MCF 10A (cell line): ENCODE data around the gene C17orf100. TPM values are rescaled to one million over a fixed set of nuclear protein-coding genes. Genes with fewer than 3 reads are reported as not detected.

ENCODE experiments used
- BruUV-seq: library from RNA; stranded (reverse); fragments of 400-500 nt; replicated peaks from 2 replicates; lab custom pipeline; 2021; lab: Mats Ljungman, UMichigan
- CTCF ChIA-PET: fragments of 300-600 bp; sonication (Branson Sonifier 250); formaldehyde crosslinking; extraction: SDS; loops from one replicate; lab custom pipeline; 2021; ENCODE audit warnings: antibody characterized with exemption, inconsistent platforms; lab: Yijun Ruan, JAX
- POLR2A ChIA-PET: fragments of 300-600, 350-650 bp; sonication (Branson Sonifier 250); formaldehyde crosslinking; extraction: SDS; loops from one replicate; lab custom pipeline; 2020; ENCODE audit warnings: antibody characterized with exemption, inconsistent platforms; lab: Yijun Ruan, JAX
- DNase-seq: peaks from one replicate; pipeline ENCODE4 v3.0.0-alpha.2; 2018; ENCODE audit not compliant: unreplicated experiment
- H3K27ac Mint-ChIP-seq: one replicate; pipeline ENCODE4 v1.8.0; 2022; ENCODE audit warnings: mild to moderate bottlenecking, low read depth, mixed read lengths; ENCODE audit not compliant: unreplicated experiment
- H3K27me3 Mint-ChIP-seq: one replicate; pipeline ENCODE4 v1.8.0; 2022; ENCODE audit warnings: mixed read lengths; ENCODE audit not compliant: insufficient read depth, unreplicated experiment
- H3K36me3 Mint-ChIP-seq: one replicate; pipeline ENCODE4 v1.8.0; 2022; ENCODE audit warnings: mild to moderate bottlenecking, moderate library complexity, mixed read lengths; ENCODE audit not compliant: insufficient read depth, unreplicated experiment
- H3K4me1 Mint-ChIP-seq: one replicate; pipeline ENCODE4 v1.8.0; 2022; ENCODE audit warnings: mixed read lengths; ENCODE audit not compliant: insufficient read depth, unreplicated experiment
- H3K4me3 Mint-ChIP-seq: one replicate; pipeline ENCODE4 v1.8.0; 2022; ENCODE audit warnings: mild to moderate bottlenecking, moderate library complexity, mixed read lengths; ENCODE audit not compliant: unreplicated experiment
- H3K9me3 Mint-ChIP-seq: one replicate; pipeline ENCODE4 v1.8.0; 2022; ENCODE audit warnings: mixed read lengths; ENCODE audit not compliant: unreplicated experiment
- CTCF ChIP-seq: fragments of 200-600 bp; IDR thresholded peaks from one replicate; pipeline ENCODE4 v1.8.0; 2022; ENCODE audit warnings: antibody characterized with exemption, mild to moderate bottlenecking; ENCODE audit not compliant: unreplicated experiment
- intact Hi-C: fragments of 100-400 bp; cut with micrococcal nuclease; formaldehyde crosslinking; loops from 2 replicates; pipeline ENCODE4 v1.14.1; 2022
- total RNA-seq: library from RNA; stranded (reverse); gene quantifications from 2 replicates; pipeline ENCODE4 v1.2.3, GENCODE V29; 2022

C17orf100 gene
- total RNA-seq, 1 experiment from 2014 or later, result 1.4 TPM

- CTCF ChIA-PET, result interaction anchor here (1.1 kb wide), 1 partner anchor 369 kb away, joined by 4 read pairs; no protein-coding TSS in a partner anchor
- no peak for TF ChIP-seq CTCF
- intact Hi-C loops, result no loop called here
Observed at GRCh38 chr17:6676802-6677157, 25.2 kb downstream of the C17orf100 start.

GRCh38 chr17:6677158-6677831, 25.7 kb downstream of the C17orf100 start:
- Mint-ChIP-seq H3K4me1 (peaks cover 6% of the 10 kb centered on the region), H3K9me3 (no peaks in the 10 kb centered on the region), H3K4me3 (no peak overlapping the region), H3K27ac (no peak overlapping the region), H3K27me3 (no peaks in the 10 kb centered on the region), H3K36me3 (no peaks in the 10 kb centered on the region)
- no peak for DNase-seq
- ChIA-PET POLR2A (no interaction called here), CTCF (interaction anchor here (0.7 to 1.1 kb wide), 2 partner anchors 340 to 368 kb away, joined by 3 to 4 read pairs; no protein-coding TSS in a partner anchor)
- intact Hi-C loops, result no loop called here
- no peak for TF ChIP-seq CTCF
- no TSS peak for BruUV-seq

More at GRCh38 chr17:6676802-6677157, 25.2 kb downstream of the C17orf100 start:
- Mint-ChIP-seq H3K36me3 (no peaks in the 10 kb centered on the region), H3K4me1 (peaks cover 6% of the 10 kb centered on the region), H3K9me3 (no peaks in the 10 kb centered on the region), H3K27me3 (no peaks in the 10 kb centered on the region), H3K4me3 (no peak overlapping the region), H3K27ac (no peak overlapping the region)
- POLR2A ChIA-PET, result interaction anchor here (1.0 kb wide), 1 partner anchor 36 kb away, joined by 3 read pairs; no protein-coding TSS in a partner anchor
- no peak for DNase-seq
- BruUV-seq, result no TSS peak

- Mint-ChIP-seq H3K4me3 (no peak overlapping the region), H3K36me3 (no peaks in the 10 kb centered on the region), H3K4me1 (peaks cover 6% of the 10 kb centered on the region), H3K27me3 (no peaks in the 10 kb centered on the region), H3K27ac (no peak overlapping the region), H3K9me3 (no peaks in the 10 kb centered on the region)
- ChIA-PET CTCF (interaction anchor here (0.6 kb wide), 1 partner anchor 109 kb away, joined by 3 read pairs; no protein-coding TSS in a partner anchor), POLR2A (no interaction called here)
- BruUV-seq, result no TSS peak
- no peak for TF ChIP-seq CTCF
- no peak for DNase-seq
- intact Hi-C loops, result no loop called here
Observed at GRCh38 chr17:6677946-6678345, 26.4 kb downstream of the C17orf100 start.

- Mint-ChIP-seq H3K27ac (no peak overlapping the region), H3K27me3 (no peaks in the 10 kb centered on the region), H3K36me3 (no peaks in the 10 kb centered on the region), H3K4me3 (no peak overlapping the region), H3K9me3 (no peaks in the 10 kb centered on the region), H3K4me1 (peaks cover 6% of the 10 kb centered on the region)
- TF ChIP-seq CTCF, result no peak
- POLR2A ChIA-PET, result interaction anchor here (0.6 kb wide), 1 partner anchor 119 kb away, joined by 3 read pairs; no protein-coding TSS in a partner anchor
- no TSS peak for BruUV-seq
- intact Hi-C loops, result no loop called here
- no peak for DNase-seq
- CTCF ChIA-PET, result interaction anchor here (1.8 kb wide), 1 partner anchor 13 kb away, joined by 4 read pairs; no protein-coding TSS in a partner anchor
Observed at GRCh38 chr17:6679241-6679640, 27.7 kb downstream of the C17orf100 start.
